Activated T-helper 17 cell treated with anti-CD3 and anti-CD28 coated beads, Interleukin-2, amount 50 U/mL, for 72 hours (primary cell): ENCODE measurements around the gene CLDN2. TPM values are rescaled to one million over a fixed set of nuclear protein-coding genes. Genes with fewer than 3 reads are reported as not detected.

ENCODE experiments used
- ATAC-seq: fragments of 150-1000 bp; cut with Tn5 transposase; replicated peaks from 2 replicates; pipeline ENCODE4 v1.10.0; 2021; ENCODE audit warnings: mild to moderate bottlenecking, moderate library complexity
- H3K27ac Mint-ChIP-seq: one replicate; pipeline ENCODE4 v1.8.0; 2022; ENCODE audit warnings: mixed read lengths
- H3K27me3 Mint-ChIP-seq: one replicate; pipeline ENCODE4 v1.8.0; 2022; ENCODE audit warnings: mixed read lengths
- H3K36me3 Mint-ChIP-seq: one replicate; pipeline ENCODE4 v1.8.0; 2022; ENCODE audit warnings: low read depth, mild to moderate bottlenecking, mixed read lengths
- H3K4me1 Mint-ChIP-seq: one replicate; pipeline ENCODE4 v1.8.0; 2022; ENCODE audit warnings: mixed read lengths
- H3K4me3 Mint-ChIP-seq: one replicate; pipeline ENCODE4 v1.8.0; 2022; ENCODE audit warnings: mild to moderate bottlenecking, mixed read lengths
- H3K9me3 Mint-ChIP-seq: one replicate; pipeline ENCODE4 v1.8.0; 2022; ENCODE audit warnings: mixed read lengths
- total RNA-seq, 2 donors: library from RNA; stranded (reverse); gene quantifications; one replicate each; pipeline ENCODE4 v1.2.3, GENCODE V29; 2022

The CLDN2 gene
- total RNA-seq, 2 donors from 2014 or later: not detected

GRCh38 chrX:106903291-106903824 lies 16.8 kb upstream of the CLDN2 start, which contains the start of gene RIPPLY1:
RIPPLY1 (minus strand) TSS chrX:106903341; CDS start chrX:106903287, 54 bp downstream.
- no peak within 1 kb of the TSS for H3K27ac Mint-ChIP-seq
- no peaks in the 10 kb centered on the region for H3K4me1 Mint-ChIP-seq
- no peaks in the 10 kb centered on the region for H3K9me3 Mint-ChIP-seq
- H3K27me3 Mint-ChIP-seq: no peaks in the 10 kb centered on the region
- ATAC-seq: no peak
- no peak within 1 kb of the TSS for H3K4me3 Mint-ChIP-seq
- H3K36me3 Mint-ChIP-seq: no peaks in the 10 kb centered on the region

GRCh38 chrX:106903856-106904528 lies 16.2 kb upstream of the CLDN2 start:
- no peaks in the 10 kb centered on the region for H3K4me1 Mint-ChIP-seq
- no peaks in the 10 kb centered on the region for H3K36me3 Mint-ChIP-seq
- ATAC-seq: no peak
- H3K9me3 Mint-ChIP-seq: no peaks in the 10 kb centered on the region
- H3K4me3 Mint-ChIP-seq: no peak overlapping the region
- no peaks in the 10 kb centered on the region for H3K27me3 Mint-ChIP-seq
- H3K27ac Mint-ChIP-seq: no peak overlapping the region

GRCh38 chrX:106905064-106905708 lies 15.0 kb upstream of the CLDN2 start:
- H3K4me3 Mint-ChIP-seq: no peak overlapping the region
- no peaks in the 10 kb centered on the region for H3K36me3 Mint-ChIP-seq
- no peak for ATAC-seq
- H3K27ac Mint-ChIP-seq: no peak overlapping the region
- H3K4me1 Mint-ChIP-seq: no peaks in the 10 kb centered on the region
- no peaks in the 10 kb centered on the region for H3K9me3 Mint-ChIP-seq
- H3K27me3 Mint-ChIP-seq: no peaks in the 10 kb centered on the region

- no peaks in the 10 kb centered on the region for H3K36me3 Mint-ChIP-seq
- H3K4me3 Mint-ChIP-seq: no peak overlapping the region
- ATAC-seq: no peak
- no peaks in the 10 kb centered on the region for H3K27me3 Mint-ChIP-seq
- no peak overlapping the region for H3K27ac Mint-ChIP-seq
- no peaks in the 10 kb centered on the region for H3K9me3 Mint-ChIP-seq
- H3K4me1 Mint-ChIP-seq: no peaks in the 10 kb centered on the region
Measured at GRCh38 chrX:106906361-106906760, 13.8 kb upstream of the CLDN2 start.

- H3K36me3 Mint-ChIP-seq: no peaks in the 10 kb centered on the region
- no peak overlapping the region for H3K27ac Mint-ChIP-seq
- no peak overlapping the region for H3K4me3 Mint-ChIP-seq
- peaks cover 10% of the 10 kb centered on the region for H3K4me1 Mint-ChIP-seq
- peaks cover 3% of the 10 kb centered on the region for H3K27me3 Mint-ChIP-seq
- no peaks in the 10 kb centered on the region for H3K9me3 Mint-ChIP-seq
- ATAC-seq: no peak
Measured at GRCh38 chrX:106912864-106913263, 7.3 kb upstream of the CLDN2 start.

- peak; percentile 39 for ATAC-seq
- Mint-ChIP-seq H3K4me3 (peak overlapping the region; percentile 35), H3K27ac (no peak overlapping the region), H3K27me3 (peaks cover 3% of the 10 kb centered on the region), H3K4me1 (peaks cover 13% of the 10 kb centered on the region), H3K9me3 (no peaks in the 10 kb centered on the region), H3K36me3 (no peaks in the 10 kb centered on the region)
Measured at GRCh38 chrX:106917830-106918500, 2.2 kb upstream of the CLDN2 start.

GRCh38 chrX:106921637-106922036 lies 1.4 kb downstream of the CLDN2 start:
- no peaks in the 10 kb centered on the region for H3K36me3 Mint-ChIP-seq
- H3K9me3 Mint-ChIP-seq: no peaks in the 10 kb centered on the region
- H3K4me3 Mint-ChIP-seq: no peak overlapping the region
- H3K27ac Mint-ChIP-seq: no peak overlapping the region
- ATAC-seq: no peak
- H3K4me1 Mint-ChIP-seq: peaks cover 13% of the 10 kb centered on the region
- no peaks in the 10 kb centered on the region for H3K27me3 Mint-ChIP-seq

- Mint-ChIP-seq H3K9me3 (no peaks in the 10 kb centered on the region), H3K4me3 (no peak overlapping the region), H3K36me3 (no peaks in the 10 kb centered on the region), H3K27me3 (no peaks in the 10 kb centered on the region), H3K27ac (no peak overlapping the region), H3K4me1 (no peaks in the 10 kb centered on the region)
- ATAC-seq: no peak
Measured at GRCh38 chrX:106927023-106927422, 6.8 kb downstream of the CLDN2 start.

- Mint-ChIP-seq H3K27me3 (no peaks in the 10 kb centered on the region), H3K4me1 (no peaks in the 10 kb centered on the region), H3K9me3 (no peaks in the 10 kb centered on the region), H3K36me3 (no peaks in the 10 kb centered on the region), H3K27ac (no peak overlapping the region), H3K4me3 (no peak overlapping the region)
- ATAC-seq: no peak
Measured at GRCh38 chrX:106927700-106928099, 7.5 kb downstream of the CLDN2 start.

- Mint-ChIP-seq H3K27ac (no peak overlapping the region), H3K4me3 (no peak overlapping the region), H3K36me3 (no peaks in the 10 kb centered on the region), H3K27me3 (no peaks in the 10 kb centered on the region), H3K4me1 (no peaks in the 10 kb centered on the region), H3K9me3 (no peaks in the 10 kb centered on the region)
- ATAC-seq: no peak
Measured at GRCh38 chrX:106928227-106928626, 8.0 kb downstream of the CLDN2 start.

GRCh38 chrX:106931831-106932491 lies 11.8 kb downstream of the CLDN2 start:
- Mint-ChIP-seq H3K9me3 (no peaks in the 10 kb centered on the region), H3K36me3 (no peaks in the 10 kb centered on the region), H3K27ac (no peak overlapping the region), H3K4me3 (no peak overlapping the region), H3K27me3 (no peaks in the 10 kb centered on the region), H3K4me1 (no peaks in the 10 kb centered on the region)
- ATAC-seq: no peak

GRCh38 chrX:106932492-106932923 lies 12.3 kb downstream of the CLDN2 start:
- Mint-ChIP-seq H3K27me3 (no peaks in the 10 kb centered on the region), H3K4me3 (no peak overlapping the region), H3K27ac (no peak overlapping the region), H3K4me1 (no peaks in the 10 kb centered on the region), H3K9me3 (no peaks in the 10 kb centered on the region), H3K36me3 (no peaks in the 10 kb centered on the region)
- no peak for ATAC-seq

- H3K27ac Mint-ChIP-seq: no peak overlapping the region
Measured at GRCh38 chrX:106932960-106933537, 12.8 kb downstream of the CLDN2 start.

GRCh38 chrX:106933538-106933961 lies 13.3 kb downstream of the CLDN2 start:
- H3K27ac Mint-ChIP-seq: no peak overlapping the region
- no peak for ATAC-seq
- no peaks in the 10 kb centered on the region for H3K4me1 Mint-ChIP-seq
- no peaks in the 10 kb centered on the region for H3K27me3 Mint-ChIP-seq
- no peak overlapping the region for H3K4me3 Mint-ChIP-seq
- H3K36me3 Mint-ChIP-seq: no peaks in the 10 kb centered on the region
- no peaks in the 10 kb centered on the region for H3K9me3 Mint-ChIP-seq

More at GRCh38 chrX:106932960-106933537, 12.8 kb downstream of the CLDN2 start:
- H3K9me3 Mint-ChIP-seq: no peaks in the 10 kb centered on the region
- no peak for ATAC-seq
- H3K4me1 Mint-ChIP-seq: no peaks in the 10 kb centered on the region
- no peaks in the 10 kb centered on the region for H3K36me3 Mint-ChIP-seq
- no peak overlapping the region for H3K4me3 Mint-ChIP-seq
- H3K27me3 Mint-ChIP-seq: no peaks in the 10 kb centered on the region
